Liver (tissue), 9 donors: ENCODE results near the gene TAF8. TPM values are rescaled to one million over a fixed set of nuclear protein-coding genes. Genes with fewer than 3 reads are reported as not detected.

Source experiments
- DNase-seq: peaks from one replicate; pipeline ENCODE4 v3.0.0-alpha.2; 2017; ENCODE audit warnings: low spot score
- H3K27ac ChIP-seq, 2 donors: one replicate each; pipeline ENCODE4 v1.7.0; 2013; ENCODE audit warnings: inconsistent platforms in 2 of 2, low read length in 2 of 2, control low read depth in 1 of 2, low read depth in 1 of 2, mild to moderate bottlenecking in 1 of 2
- H3K27me3 ChIP-seq, 4 donors: one replicate each; pipeline versions ENCODE4 v1.6.1 to v1.7.0; 2013; ENCODE audit warnings: low read length in 3 of 4, inconsistent platforms in 1 of 4, mild to moderate bottlenecking in 1 of 4, moderate library complexity in 1 of 4; ENCODE audit not compliant: control insufficient read depth in 4 of 4, insufficient read depth in 4 of 4
- H3K36me3 ChIP-seq, 4 donors: one replicate each; pipeline versions ENCODE4 v1.6.1 to v1.7.0; 2013; ENCODE audit warnings: low read length in 3 of 4, mild to moderate bottlenecking in 3 of 4, low read depth in 1 of 4, moderate library complexity in 1 of 4; ENCODE audit not compliant: control insufficient read depth in 4 of 4, insufficient read depth in 3 of 4
- H3K4me1 ChIP-seq, 4 donors: one replicate each; pipeline versions ENCODE4 v1.6.1 to v1.7.0; 2013; ENCODE audit warnings: low read length in 3 of 4, mild to moderate bottlenecking in 3 of 4, moderate library complexity in 1 of 4; ENCODE audit not compliant: control insufficient read depth in 4 of 4, insufficient read depth in 4 of 4
- H3K4me3 ChIP-seq, 3 donors: one replicate each; pipeline versions ENCODE4 v1.6.1 to v1.7.0; 2013; ENCODE audit warnings: low read length in 3 of 3, control low read depth in 1 of 3, low read depth in 1 of 3, mild to moderate bottlenecking in 1 of 3
- H3K9ac ChIP-seq, 2 donors: one replicate each; pipeline ENCODE4 v1.7.0; 2013; ENCODE audit warnings: low read length in 2 of 2, mild to moderate bottlenecking in 2 of 2, moderate library complexity in 2 of 2, control low read depth in 1 of 2, low read depth in 1 of 2
- H3K9me3 ChIP-seq, 4 donors: one replicate each; pipeline versions ENCODE4 v1.6.1 to v1.7.0; 2013; ENCODE audit warnings: low read length in 3 of 4; ENCODE audit not compliant: control insufficient read depth in 4 of 4
- ATF3 ChIP-seq: IDR thresholded peaks from 2 replicates; pipeline ENCODE4 v1.6.1; 2016; ENCODE audit warnings: antibody characterized with exemption
- CTCF ChIP-seq: fragments of 150-350 bp; IDR thresholded peaks from 2 replicates; pipeline ENCODE4 v1.5.1; 2017; ENCODE audit warnings: improper control_type of control experiment, low read depth, low read length; ENCODE audit not compliant: missing input control
- EGR1 ChIP-seq, 2 donors: IDR thresholded peaks; 2 replicates each; pipeline ENCODE4 v1.6.1; 2016 to 2018; ENCODE audit warnings: antibody characterized with exemption in 2 of 2, low read depth in 2 of 2
- FOXA1 ChIP-seq: IDR thresholded peaks from 2 replicates; pipeline ENCODE4 v1.6.1; 2016; ENCODE audit warnings: antibody characterized with exemption
- GABPA ChIP-seq, 2 donors: IDR thresholded peaks in 1 of 2; conservative IDR thresholded peaks in 1 of 2; 2 replicates each; pipeline ENCODE4 v1.6.1; 2016; ENCODE audit warnings: antibody characterized with exemption in 2 of 2, mild to moderate bottlenecking in 1 of 2, moderate library complexity in 1 of 2
- HNF4A ChIP-seq, 2 donors: conservative IDR thresholded peaks; 2 replicates each; pipeline ENCODE4 v1.6.1; 2016; ENCODE audit warnings: antibody characterized with exemption in 2 of 2, mild to moderate bottlenecking in 2 of 2
- HNF4G ChIP-seq: IDR thresholded peaks from 2 replicates; pipeline ENCODE4 v1.6.1; 2016; ENCODE audit warnings: antibody characterized with exemption
- JUND ChIP-seq, 2 donors: IDR thresholded peaks; 2 replicates each; pipeline ENCODE4 v1.6.1; 2016; ENCODE audit warnings: antibody characterized with exemption in 2 of 2
- RAD21 ChIP-seq, 2 donors: IDR thresholded peaks; 2 replicates each; pipeline ENCODE4 v1.6.1; 2016; ENCODE audit warnings: antibody characterized with exemption in 2 of 2, mild to moderate bottlenecking in 2 of 2
- REST ChIP-seq: IDR thresholded peaks from 2 replicates; pipeline ENCODE4 v1.6.1; 2016; ENCODE audit warnings: antibody characterized with exemption, mild to moderate bottlenecking
- RXRA ChIP-seq, 2 donors: IDR thresholded peaks; 2 replicates each; pipeline ENCODE4 v1.6.1; 2017 to 2018; ENCODE audit warnings: antibody characterized with exemption in 2 of 2, mild to moderate bottlenecking in 1 of 2
- SP1 ChIP-seq: IDR thresholded peaks from 2 replicates; pipeline ENCODE4 v1.6.1; 2018; ENCODE audit warnings: antibody characterized with exemption, mild to moderate bottlenecking
- TAF1 ChIP-seq: conservative IDR thresholded peaks from 2 replicates; pipeline ENCODE4 v1.6.1; 2016; ENCODE audit warnings: antibody characterized with exemption, mild to moderate bottlenecking
- YY1 ChIP-seq: IDR thresholded peaks from 2 replicates; pipeline ENCODE4 v1.6.1; 2016; ENCODE audit warnings: antibody characterized with exemption, mild to moderate bottlenecking
- ZBTB33 ChIP-seq: IDR thresholded peaks from 2 replicates; pipeline ENCODE4 v1.6.1; 2016; ENCODE audit warnings: antibody characterized with exemption
- WGBS: extraction: QIAGEN DNeasy Blood & Tissue Kit; methylation state at CpG from one replicate; pipeline ENCODE4 v1.1.7; 2013; 5-methylcytosine and 5-hydroxymethylcytosine counted together
- polyA plus RNA-seq, 2 donors: library from polyadenylated mRNA; stranded (reverse) in 1 of 2; unstranded in 1 of 2; fragments of 200-250 nt in 1 of 2; fragments of >200 nt in 1 of 2; fragmentation: Nextera tagmentation in 1 of 2; extraction: Ambion mirVana in 1 of 2; gene quantifications; one replicate each; pipeline versions ENCODE4 v1.2.1 to v1.2.3, GENCODE V29; 2013 to 2015
- total RNA-seq, 2 donors: library from RNA; depleted of rRNA; stranded (reverse); fragments of >200 nt; gene quantifications; one replicate each; pipeline ENCODE4 v1.2.3, GENCODE V29; 2014
- donor health status: healthy.
- donor health status: healthy.
- donor health status: healthy.
- donor health status: healthy.
- donor health status: healthy.

Gene TAF8
- total and polyA plus RNA-seq, 4 donors, result 3.9 to 11.3 (median 7.4) TPM

- TF ChIP-seq ATF3 (no peak), HNF4G (no peak), EGR1 (IDR thresholded peaks at IDR 0.05; ENCODE audit: low read depth in 2 of 2) (no peak), TAF1 (no peak), SP1 (no peak), JUND (IDR thresholded peaks at IDR 0.05) (no peak)
These were observed 8.8 kb upstream of the TAF8 start (continued) for GRCh38 chr6:42041481-42042053.

- Histone ChIP-seq H3K4me1 (peaks cover 0 to 24% (median 19%) of the 10 kb centered on the region in 4 donors), H3K9ac (no peak overlapping the region), H3K27ac (no peak overlapping the region), H3K27me3 (no peaks in the 10 kb centered on the region), H3K9me3 (no peaks in the 10 kb centered on the region), H3K36me3 (no peaks in the 10 kb centered on the region), H3K4me3 (no peak overlapping the region)
- DNase-seq, result no peak
- TF ChIP-seq HNF4A (conservative IDR thresholded peaks at IDR 0.05), result no peak
- 77% methylated on average over 14 of the region's 14 CpGs for WGBS
These were observed 8.2 kb upstream of the TAF8 start for GRCh38 chr6:42042108-42042507.

- no peak overlapping the region for H3K27ac ChIP-seq
- H3K9ac ChIP-seq, result no peak overlapping the region
- H3K36me3 ChIP-seq, result no peaks in the 10 kb centered on the region
- H3K9me3 ChIP-seq, result no peaks in the 10 kb centered on the region
- DNase-seq, result peak; percentile 95
- peak; percentile 99 for TF ChIP-seq CTCF
- no peak for TF ChIP-seq RXRA (IDR thresholded peaks at IDR 0.05)
- TF ChIP-seq SP1, result no peak
- TF ChIP-seq RAD21 (IDR thresholded peaks at IDR 0.05), result peak; percentile 97 to 98
- TF ChIP-seq YY1, result no peak
- H3K4me1 ChIP-seq, result peaks cover 0 to 37% (median 24%) of the 10 kb centered on the region in 4 donors
- WGBS, result 42% methylated on average over 21 of the region's 21 CpGs
- H3K27me3 ChIP-seq, result no peaks in the 10 kb centered on the region
- no peak overlapping the region for H3K4me3 ChIP-seq
These were observed 6.4 kb upstream of the TAF8 start for GRCh38 chr6:42043787-42044475.

GRCh38 chr6:42045538-42046460, 4.5 kb upstream of the TAF8 start:
- Histone ChIP-seq H3K27me3 (no peaks in the 10 kb centered on the region), H3K4me3 (peak overlapping the region in 2 of 3 donors; percentile 3 to 22), H3K9me3 (no peaks in the 10 kb centered on the region), H3K4me1 (peaks cover 1 to 48% (median 27%) of the 10 kb centered on the region in 4 donors), H3K27ac (peak overlapping the region; percentile 52 to 60), H3K36me3 (no peaks in the 10 kb centered on the region), H3K9ac (peak overlapping the region in 1 of 2 donors; percentile 83)
- 25% methylated on average over 14 of the region's 14 CpGs for WGBS
- DNase-seq, result no peak
- TF ChIP-seq HNF4G (no peak), REST (peak; percentile 19), ZBTB33 (no peak), RAD21 (IDR thresholded peaks at IDR 0.05) (peak; percentile 12 to 35), TAF1 (no peak), EGR1 (IDR thresholded peaks at IDR 0.05; ENCODE audit: low read depth in 2 of 2) (no peak), FOXA1 (peak; percentile 14), SP1 (peak; percentile 84), JUND (IDR thresholded peaks at IDR 0.05) (no peak), GABPA (IDR thresholded peaks at IDR 0.05 in 1 of 2, conservative IDR thresholded peaks at IDR 0.05 in 1 of 2) (peak in 1 of 2 donors; percentile 20), YY1 (no peak)
